Effector memory CD4-positive, alpha-beta T cell (primary cell): ENCODE results near the gene MPRIP.

Source experiments
- DNase-seq, 3 donors: peaks; one replicate each; pipeline ENCODE4 v3.0.0-alpha.2; 2020
- H3K27ac ChIP-seq: 2 replicates; pipeline ENCODE4 v1.7.0; 2013; ENCODE audit warnings: mild to moderate bottlenecking, low read length, moderate library complexity; ENCODE audit not compliant: insufficient read depth, poor library complexity, severe bottlenecking
- H3K27me3 ChIP-seq: replicated peaks from 2 replicates; pipeline ENCODE4 v1.7.0; 2013; ENCODE audit warnings: mild to moderate bottlenecking, low read length; ENCODE audit not compliant: insufficient read depth, control insufficient read depth, poor library complexity, severe bottlenecking
- H3K36me3 ChIP-seq: 2 replicates; pipeline ENCODE4 v1.7.0; 2013; ENCODE audit warnings: mild to moderate bottlenecking, low read length, moderate library complexity; ENCODE audit not compliant: control insufficient read depth, insufficient read depth
- H3K4me1 ChIP-seq: 2 replicates; pipeline ENCODE4 v1.7.0; 2013; ENCODE audit warnings: low read length, mild to moderate bottlenecking; ENCODE audit not compliant: control insufficient read depth, insufficient read depth, poor library complexity, severe bottlenecking
- H3K4me3 ChIP-seq: 2 replicates; pipeline ENCODE4 v1.7.0; 2013; ENCODE audit warnings: low read length, low read depth, mild to moderate bottlenecking; ENCODE audit not compliant: insufficient read depth, poor library complexity, severe bottlenecking
- H3K9me3 ChIP-seq: 2 replicates; pipeline ENCODE4 v1.7.0; 2013; ENCODE audit warnings: mild to moderate bottlenecking, low read length, moderate library complexity; ENCODE audit not compliant: control insufficient read depth

The MPRIP gene

GRCh38 chr17:17201907-17202306 lies 159.7 kb downstream of the MPRIP start:
- DNase-seq = no peak
- Histone ChIP-seq H3K4me3 (no peak overlapping the region), H3K27ac (no peak overlapping the region), H3K4me1 (peaks cover 23% of the 10 kb centered on the region), H3K9me3 (no peaks in the 10 kb centered on the region), H3K36me3 (peaks cover 6% of the 10 kb centered on the region), H3K27me3 (no peaks in the 10 kb centered on the region)

- Histone ChIP-seq H3K27ac (no peak overlapping the region), H3K4me3 (no peak overlapping the region), H3K36me3 (peaks cover 6% of the 10 kb centered on the region), H3K27me3 (no peaks in the 10 kb centered on the region), H3K9me3 (no peaks in the 10 kb centered on the region), H3K4me1 (peaks cover 23% of the 10 kb centered on the region)
- DNase-seq = no peak
These were observed 161.0 kb downstream of the MPRIP start for GRCh38 chr17:17203173-17203730.

DNA sequence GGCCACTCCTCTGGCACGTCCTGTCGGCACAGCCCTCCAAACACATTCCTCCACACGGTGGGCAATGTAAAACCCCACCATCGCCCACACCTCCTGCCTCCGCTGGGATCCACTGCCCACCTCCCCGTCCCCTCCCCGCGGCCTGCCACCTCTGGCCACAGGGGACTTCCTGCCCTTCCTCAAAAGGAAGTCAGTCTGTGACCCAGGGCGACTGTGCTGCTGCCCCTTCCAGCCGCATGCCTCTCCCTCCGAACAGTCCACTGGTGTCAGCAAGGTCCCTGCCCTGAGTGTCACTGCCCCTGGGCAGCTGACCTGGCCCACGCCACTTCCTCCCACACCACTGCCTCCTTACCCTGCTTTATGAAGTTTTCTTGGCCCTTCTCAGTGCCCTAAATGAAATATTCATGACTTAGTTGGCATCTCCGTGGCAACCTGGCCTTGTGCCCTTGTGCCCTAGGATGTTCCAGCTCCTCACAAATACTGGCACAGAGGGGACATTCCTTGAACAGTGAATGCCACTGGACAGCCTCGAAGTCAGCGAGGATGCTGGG lies 161.9 kb downstream of the MPRIP start:
- H3K9me3 ChIP-seq = no peaks in the 10 kb centered on the region
- H3K27me3 ChIP-seq = no peaks in the 10 kb centered on the region
- peak overlapping the region; percentile 37 for H3K4me3 ChIP-seq
- peaks cover 23% of the 10 kb centered on the region for H3K4me1 ChIP-seq
- no peak for DNase-seq
- peaks cover 6% of the 10 kb centered on the region for H3K36me3 ChIP-seq
- peak overlapping the region; percentile 76 for H3K27ac ChIP-seq

DNA sequence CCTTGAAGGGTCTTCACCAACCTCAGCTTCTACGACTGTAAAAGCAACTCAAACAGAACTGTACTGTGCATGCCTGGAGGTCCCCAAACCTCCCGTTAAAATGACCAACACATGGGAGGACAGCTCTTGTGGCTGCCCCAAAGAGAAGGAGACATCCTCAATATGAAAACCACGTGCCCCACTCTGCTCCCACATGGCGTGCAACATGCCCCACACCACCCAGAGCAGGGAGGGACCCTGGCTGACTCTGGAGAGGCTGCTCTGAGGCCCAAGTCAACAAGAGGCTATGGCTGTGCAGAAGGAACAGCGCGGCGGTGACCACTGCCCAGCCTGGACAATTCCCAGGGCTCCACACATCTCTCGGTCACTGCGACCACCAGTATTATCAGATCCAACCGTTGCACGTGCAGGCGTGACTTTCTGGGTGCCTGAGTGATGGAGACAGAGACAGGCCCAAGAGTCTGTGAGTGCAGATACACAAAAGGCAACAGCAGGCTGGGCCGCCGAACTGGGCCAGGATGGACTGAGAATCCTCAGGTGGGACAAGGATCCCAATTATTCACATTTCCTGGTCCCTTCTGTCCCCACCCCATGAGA lies 162.5 kb downstream of the MPRIP start:
- peak overlapping the region; percentile 76 for H3K27ac ChIP-seq
- peaks cover 23% of the 10 kb centered on the region for H3K4me1 ChIP-seq
- H3K27me3 ChIP-seq = no peaks in the 10 kb centered on the region
- no peak for DNase-seq
- peaks cover 6% of the 10 kb centered on the region for H3K36me3 ChIP-seq
- H3K4me3 ChIP-seq = peak overlapping the region; percentile 37
- no peaks in the 10 kb centered on the region for H3K9me3 ChIP-seq

DNA sequence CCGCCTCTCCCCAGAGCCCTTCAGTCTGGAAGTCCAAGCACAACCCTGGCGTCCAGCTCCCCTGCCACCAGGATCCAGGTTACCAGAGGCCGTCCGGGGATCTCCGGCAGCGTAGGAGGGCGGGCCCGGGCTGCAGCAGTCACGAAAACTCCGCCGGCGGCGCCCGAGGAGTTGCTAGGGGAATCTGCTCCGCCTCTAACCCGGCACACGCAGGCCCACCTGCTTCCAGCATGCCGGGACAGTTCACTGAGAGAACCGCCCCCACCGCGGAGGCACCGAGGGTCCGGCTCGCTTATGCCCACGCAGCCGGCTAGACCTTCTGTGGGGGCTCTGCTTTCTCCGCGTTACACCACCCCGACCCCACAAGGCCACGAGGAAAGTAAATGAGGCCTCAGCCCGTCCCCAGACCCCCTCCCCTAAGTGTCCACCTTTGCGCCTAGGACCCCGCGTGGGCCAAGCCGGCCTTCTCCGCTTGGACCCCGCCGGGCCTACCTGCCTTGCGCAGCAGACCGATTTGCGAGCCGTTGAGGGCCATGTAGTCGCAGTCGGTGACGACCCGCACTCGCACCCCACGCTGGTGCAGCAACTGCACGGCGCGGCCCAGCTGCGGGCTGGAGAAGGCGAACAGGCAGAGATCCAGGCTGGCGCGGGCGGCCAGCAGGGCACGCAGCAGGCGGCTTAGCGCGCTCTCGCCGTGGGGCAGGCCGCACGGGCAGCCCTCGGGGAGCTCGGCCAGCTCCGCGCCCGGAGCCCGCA lies 163.3 kb downstream of the MPRIP start:
- Histone ChIP-seq H3K4me3 (peak overlapping the region; percentile 37), H3K4me1 (peaks cover 23% of the 10 kb centered on the region), H3K27ac (peak overlapping the region; percentile 76), H3K36me3 (peaks cover 1% of the 10 kb centered on the region), H3K9me3 (no peaks in the 10 kb centered on the region), H3K27me3 (no peaks in the 10 kb centered on the region)
- peak; percentile 27 to 45 (median 31) for DNase-seq

DNA sequence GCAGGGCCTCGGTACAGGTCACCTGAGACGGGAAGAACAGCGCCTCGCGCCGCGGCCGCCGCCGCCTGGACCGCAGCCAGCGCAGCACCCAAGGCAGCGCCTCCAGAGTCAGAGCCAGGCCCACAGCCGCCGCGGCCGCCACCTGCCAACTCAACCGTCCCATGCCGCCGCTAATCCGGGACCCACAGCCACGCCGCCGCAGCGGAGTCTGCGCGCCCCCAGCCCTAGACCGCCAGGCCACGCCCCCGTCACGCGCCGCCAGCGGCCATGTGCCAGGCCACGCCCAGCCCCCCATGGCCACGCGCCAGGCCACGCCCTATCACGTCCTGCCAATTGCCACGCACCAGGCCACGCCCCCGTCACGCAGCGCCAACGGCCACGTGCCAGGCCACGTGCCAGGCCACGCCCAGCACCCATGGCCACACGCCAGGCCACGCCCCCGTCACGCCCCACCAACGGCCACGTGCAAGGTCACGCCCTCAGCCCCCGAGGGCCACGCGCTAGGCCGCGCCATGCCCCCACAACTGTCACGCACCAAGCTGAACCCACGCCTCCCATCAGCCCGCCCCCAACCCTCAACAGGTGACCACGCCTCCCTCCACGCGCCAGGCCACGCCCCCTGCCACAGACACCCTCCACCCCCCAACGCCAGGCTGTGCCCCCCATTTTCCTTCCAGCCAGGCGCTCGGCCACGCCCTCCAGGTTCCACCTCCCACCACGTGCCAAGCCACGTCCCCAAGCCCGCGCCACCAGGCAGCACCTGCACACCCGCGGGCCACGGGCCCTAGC lies 164.1 kb downstream of the MPRIP start, which contains the start of gene PLD6:
TSS of gene PLD6 (minus strand) at position 210 of the 789 bp plus-strand sequence. CDS start at position 163, 47 bp downstream.
- H3K4me1 ChIP-seq = peaks cover 23% of the 10 kb centered on the region
- peak; percentile 86 to 93 (median 93) for DNase-seq
- H3K9me3 ChIP-seq = no peaks in the 10 kb centered on the region
- no peaks in the 10 kb centered on the region for H3K36me3 ChIP-seq
- H3K27ac ChIP-seq = peak within 1 kb of the TSS; percentile 76
- H3K27me3 ChIP-seq = no peaks in the 10 kb centered on the region
- H3K4me3 ChIP-seq = peak within 1 kb of the TSS; percentile 37

DNA sequence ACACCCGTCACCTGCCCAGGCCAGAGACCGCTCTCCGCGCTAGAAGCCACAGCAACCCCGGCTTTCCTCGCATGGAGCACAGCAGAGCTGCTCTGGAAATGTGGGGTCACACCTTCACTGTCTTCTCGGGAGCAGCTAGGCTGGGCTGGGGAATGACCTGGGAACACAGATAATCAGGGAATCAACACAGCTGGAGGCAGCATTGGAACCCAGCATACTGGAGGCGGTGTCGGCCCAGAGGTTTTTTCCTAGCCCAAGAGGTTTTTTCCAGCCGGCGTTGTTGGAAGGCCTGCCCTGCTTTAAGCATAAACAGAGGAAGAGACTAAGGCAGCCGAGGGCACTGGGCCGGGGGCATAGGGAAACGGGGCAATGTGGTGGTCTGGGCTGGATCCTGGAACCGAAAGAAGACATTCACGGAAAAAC lies 164.7 kb downstream of the MPRIP start:
- Histone ChIP-seq H3K4me3 (no peak overlapping the region), H3K36me3 (no peaks in the 10 kb centered on the region), H3K9me3 (no peaks in the 10 kb centered on the region), H3K27me3 (no peaks in the 10 kb centered on the region), H3K4me1 (peaks cover 23% of the 10 kb centered on the region), H3K27ac (no peak overlapping the region)
- no peak for DNase-seq

GRCh38 chr17:17207998-17208397 lies 165.7 kb downstream of the MPRIP start:
- H3K9me3 ChIP-seq = no peaks in the 10 kb centered on the region
- no peak overlapping the region for H3K27ac ChIP-seq
- H3K27me3 ChIP-seq = no peaks in the 10 kb centered on the region
- DNase-seq = no peak
- peaks cover 4% of the 10 kb centered on the region for H3K36me3 ChIP-seq
- no peak overlapping the region for H3K4me3 ChIP-seq
- H3K4me1 ChIP-seq = peaks cover 23% of the 10 kb centered on the region

- Histone ChIP-seq H3K36me3 (peaks cover 58% of the 10 kb centered on the region), H3K9me3 (no peaks in the 10 kb centered on the region), H3K27me3 (no peaks in the 10 kb centered on the region), H3K27ac (no peak overlapping the region), H3K4me1 (no peaks in the 10 kb centered on the region), H3K4me3 (no peak overlapping the region)
- no peak for DNase-seq
These were observed 171.5 kb downstream of the MPRIP start for GRCh38 chr17:17213775-17214174.
